ENCODE measurements around the gene KIF11.
"Not testable (repeated sequence)": the region's sequence is repeated elsewhere in the genome, so short reads cannot be mapped to it uniquely, and the experiment has no call there.

KIF11 gene

GRCh38 chr10:92592761-92593618, at the start of gene KIF11:
KIF11 (plus strand) TSS chr10:92593130; CDS start chr10:92593376, 246 bp downstream.
- DNase-seq = peak; percentile 98

- DNase-seq = no peak
These were observed 48.6 kb upstream of the KIF11 start for GRCh38 chr10:92544296-92544695.

- DNase-seq = no peak
These were observed 47.4 kb upstream of the KIF11 start for GRCh38 chr10:92545556-92545955.

DNA sequence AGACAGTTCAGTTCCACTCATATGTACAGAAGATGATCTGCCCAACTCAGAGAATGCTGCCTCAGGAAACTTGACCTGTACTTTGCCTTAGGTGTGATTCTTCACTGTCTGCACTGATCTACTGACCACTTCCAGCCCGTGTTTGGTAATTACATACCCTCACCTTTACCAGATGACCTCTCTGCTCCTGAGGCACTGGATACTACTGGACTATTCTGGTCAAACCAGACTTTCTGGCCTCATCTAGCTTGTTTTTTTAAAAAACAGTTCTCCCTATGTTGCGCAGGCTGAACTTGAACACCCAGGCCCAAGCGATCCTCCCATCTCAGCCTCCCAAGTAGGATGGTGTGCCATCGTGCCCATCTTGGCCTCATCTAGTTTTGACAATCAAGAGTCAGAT, 45.3 kb upstream of the KIF11 start:
- no peak for DNase-seq

DNA sequence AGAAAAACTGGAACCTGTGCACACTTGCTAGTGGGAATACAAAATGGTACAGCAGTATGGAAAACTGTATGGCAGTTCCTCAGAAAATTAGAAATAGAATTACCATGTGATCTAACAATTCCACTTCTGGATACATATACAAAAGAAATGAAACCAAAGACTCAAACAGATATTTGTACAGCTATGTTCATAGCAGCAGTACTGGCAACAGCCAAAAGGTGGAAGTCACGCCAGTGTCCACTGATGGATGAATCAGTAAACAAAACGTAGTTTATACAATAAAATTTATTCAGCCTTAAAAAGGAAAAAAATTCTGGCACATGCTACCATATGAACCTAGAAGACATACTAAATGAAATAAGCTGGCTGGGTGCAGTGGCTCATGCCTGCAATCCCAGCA, 42.0 kb upstream of the KIF11 start:
- DNase-seq = no peak

DNA sequence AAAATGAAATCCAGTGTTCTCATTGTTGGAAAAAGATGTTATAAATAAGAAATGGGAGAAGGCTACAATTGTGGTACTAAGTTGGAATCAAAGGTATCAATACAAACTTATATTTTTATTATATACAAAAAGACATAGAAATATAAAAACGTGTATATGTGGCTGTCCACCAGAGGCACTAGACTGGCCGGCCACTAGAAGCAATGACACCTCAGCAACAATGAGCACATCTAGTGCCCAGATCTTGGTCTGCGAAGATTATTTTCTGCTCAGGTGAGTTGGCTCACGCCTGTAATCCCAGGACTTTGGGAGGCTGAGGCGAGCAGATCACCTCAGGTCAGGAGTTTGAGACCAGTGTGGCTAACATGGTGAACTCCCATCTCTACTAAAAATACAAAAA, 40.6 kb upstream of the KIF11 start:
- DNase-seq = no peak

- DNase-seq = no peak
These were observed 39.0 kb upstream of the KIF11 start for GRCh38 chr10:92553959-92554358.

GRCh38 chr10:92559046-92559445, 33.9 kb upstream of the KIF11 start:
- no peak for DNase-seq

- no peak for DNase-seq
These were observed 30.5 kb upstream of the KIF11 start for GRCh38 chr10:92562424-92562823.

DNA sequence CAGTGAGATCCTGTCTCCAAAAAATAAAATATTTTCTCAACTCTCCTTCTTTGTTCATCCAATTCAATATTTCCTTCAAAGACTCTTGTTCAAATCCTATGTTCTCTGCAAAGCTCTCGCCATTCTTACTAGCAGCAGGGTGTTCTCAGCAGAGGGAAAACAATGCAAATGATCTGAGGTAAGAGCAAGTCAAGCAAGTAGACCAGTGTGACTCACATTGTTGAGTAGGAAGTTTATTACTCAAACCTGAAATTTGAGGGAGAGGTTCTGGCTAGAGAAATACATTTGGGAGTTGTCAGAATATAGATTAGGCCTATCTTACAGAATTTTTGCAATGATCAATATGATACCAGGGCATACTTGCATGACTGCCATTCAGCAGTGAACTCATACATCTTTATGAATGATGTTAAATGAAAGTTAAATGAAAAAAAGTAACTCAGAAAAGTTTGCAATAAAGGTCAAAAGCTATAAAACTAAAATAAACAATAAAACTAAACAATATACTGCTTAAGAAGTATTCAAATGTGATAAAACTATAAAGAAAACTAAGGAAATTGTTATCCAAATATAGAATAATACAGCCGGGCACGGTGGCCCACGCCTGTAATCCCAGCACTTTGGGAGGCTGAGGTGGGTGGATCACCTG, 24.9 kb upstream of the KIF11 start:
- DNase-seq = no peak

- DNase-seq = no peak
These were observed 23.9 kb upstream of the KIF11 start for GRCh38 chr10:92569071-92569470.

DNA sequence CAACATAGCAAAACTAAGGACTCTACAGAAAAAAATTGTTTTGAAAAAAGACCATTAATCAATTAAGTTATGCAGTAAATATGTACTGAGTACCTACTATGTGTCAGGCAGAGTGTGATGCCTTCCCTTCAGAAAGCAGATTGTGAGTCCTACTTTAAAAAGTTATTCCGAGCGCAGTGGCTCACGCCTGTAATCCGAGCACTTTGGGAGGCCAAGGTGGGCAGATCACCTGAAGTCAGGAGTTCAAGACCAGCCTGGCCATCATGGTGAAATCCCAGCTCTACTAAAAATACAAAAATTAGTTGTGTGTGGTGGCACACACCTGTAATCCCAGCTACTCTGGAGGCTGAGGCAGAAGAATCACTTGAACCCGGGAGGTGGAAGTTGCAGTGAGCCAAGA, 23.3 kb upstream of the KIF11 start:
- DNase-seq = not testable (repeated sequence)

DNA sequence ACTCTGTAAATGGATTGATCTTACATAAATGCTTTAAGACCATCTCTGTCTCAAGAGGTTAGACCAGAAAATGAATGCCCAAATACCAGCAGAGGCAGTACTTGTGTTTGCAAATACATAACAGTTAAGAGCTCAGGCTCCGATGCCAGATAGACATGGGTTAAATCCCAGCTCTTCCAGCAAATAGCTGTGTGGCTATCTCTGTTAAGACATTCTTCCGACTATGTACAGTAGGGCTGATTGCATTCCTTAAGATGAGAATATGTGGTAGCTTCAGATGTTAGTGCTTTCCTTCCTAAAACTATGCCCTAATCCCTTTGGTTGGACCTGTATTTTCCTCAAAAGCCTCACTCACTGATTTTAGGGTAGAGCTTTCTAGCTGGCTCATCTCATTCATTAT, 21.3 kb upstream of the KIF11 start:
- no peak for DNase-seq

- no peak for DNase-seq
These were observed 20.4 kb upstream of the KIF11 start for GRCh38 chr10:92572362-92573090.

DNA sequence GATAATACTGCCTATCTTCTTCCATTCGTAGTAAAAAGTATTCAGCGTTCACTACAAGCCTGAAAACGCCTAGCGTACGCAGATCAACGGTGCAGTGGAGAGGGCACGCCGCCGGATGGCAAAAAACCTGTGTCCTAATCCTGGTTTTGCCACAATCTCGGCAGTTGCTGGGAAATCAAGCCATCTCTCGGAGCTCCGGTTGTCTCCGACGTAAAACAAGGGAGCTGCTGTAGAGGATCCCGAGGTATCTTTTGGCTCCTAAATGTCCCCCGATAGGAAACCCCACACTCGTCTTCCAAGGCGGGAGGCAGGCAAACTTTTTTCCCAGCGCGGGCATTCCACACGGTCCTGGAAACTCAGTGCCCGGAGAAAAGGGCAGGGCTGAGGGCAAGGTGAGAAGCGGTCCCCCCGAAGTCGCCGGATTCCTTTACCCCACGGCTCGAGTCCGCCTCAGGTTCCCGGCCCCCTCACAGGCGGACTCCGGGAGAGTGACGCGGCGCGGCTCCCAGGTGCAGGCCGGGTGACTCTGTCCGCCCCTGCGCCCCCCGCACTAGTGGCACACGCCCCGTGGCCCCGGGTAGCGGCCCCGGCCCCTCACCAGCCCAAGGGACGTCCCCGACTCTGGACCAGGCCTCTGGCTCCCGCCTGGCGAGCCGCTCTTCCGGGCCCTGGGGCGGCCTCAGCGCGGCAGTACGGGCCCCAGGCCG, 19.7 kb upstream of the KIF11 start:
- peak; percentile 24 for DNase-seq

GRCh38 chr10:92573798-92574547, 19.0 kb upstream of the KIF11 start, which contains the start of gene IDE:
IDE (minus strand) TSS chr10:92574093; CDS start chr10:92574019, 74 bp downstream.
- peak; percentile 91 for DNase-seq

- no peak for DNase-seq
These were observed 18.2 kb upstream of the KIF11 start for GRCh38 chr10:92574548-92575261.

- no peak for DNase-seq
These were observed 17.0 kb upstream of the KIF11 start for GRCh38 chr10:92575961-92576360.

GRCh38 chr10:92582347-92582746, 10.6 kb upstream of the KIF11 start:
- not testable (repeated sequence) for DNase-seq

DNA sequence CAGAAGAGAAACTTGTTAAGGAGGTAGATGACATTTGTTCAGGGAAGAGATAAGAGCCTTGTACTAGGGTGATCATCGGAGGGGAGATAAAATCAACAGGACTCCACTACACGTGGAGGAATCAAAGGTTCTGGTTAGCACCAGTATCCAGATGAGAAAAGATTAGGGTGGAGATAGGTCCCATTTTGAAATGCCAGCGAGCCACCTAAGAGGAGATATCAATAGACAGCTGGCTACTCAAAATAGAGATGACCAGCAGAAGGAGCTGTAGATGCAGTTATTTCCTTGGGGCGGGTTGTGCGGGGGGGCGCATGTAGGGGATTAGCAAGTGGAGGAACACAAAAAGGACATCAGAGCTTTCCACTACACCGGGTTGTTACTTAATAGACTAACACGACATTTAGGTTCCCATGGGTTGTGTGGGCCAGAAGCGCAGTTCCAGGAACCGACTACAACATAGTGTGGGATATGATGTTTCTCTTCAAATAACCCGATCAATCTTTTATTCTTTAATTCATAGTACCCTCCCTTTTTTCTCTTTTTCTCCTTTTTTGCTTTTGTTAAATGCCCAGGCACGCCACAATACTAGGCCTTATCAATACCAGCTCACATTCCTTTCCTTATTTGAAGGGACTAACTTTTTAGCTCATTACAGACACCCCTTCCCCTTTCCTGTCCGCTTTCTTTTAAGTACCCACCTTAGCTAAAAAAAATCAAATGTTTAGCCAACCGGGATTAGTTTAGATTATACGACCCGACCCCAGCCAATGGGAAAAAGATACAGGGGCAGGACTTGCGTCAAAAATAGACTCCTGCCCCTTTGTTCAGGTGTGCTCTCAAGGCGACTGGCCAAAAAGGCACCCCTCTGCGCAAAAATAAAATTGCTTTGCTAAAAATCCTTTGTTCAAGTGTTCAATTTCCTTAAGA, 2.0 kb upstream of the KIF11 start:
- DNase-seq = peak; percentile 69
